ENCODE measurements around the gene GPAT3.
A peak's percentile ranks its signal among the peaks of the same experiment; 100 is the strongest.
"Not testable (repeated sequence)": the region's sequence is repeated elsewhere in the genome, so short reads cannot be mapped to it uniquely, and the experiment has no call there.

Gene GPAT3

DNA sequence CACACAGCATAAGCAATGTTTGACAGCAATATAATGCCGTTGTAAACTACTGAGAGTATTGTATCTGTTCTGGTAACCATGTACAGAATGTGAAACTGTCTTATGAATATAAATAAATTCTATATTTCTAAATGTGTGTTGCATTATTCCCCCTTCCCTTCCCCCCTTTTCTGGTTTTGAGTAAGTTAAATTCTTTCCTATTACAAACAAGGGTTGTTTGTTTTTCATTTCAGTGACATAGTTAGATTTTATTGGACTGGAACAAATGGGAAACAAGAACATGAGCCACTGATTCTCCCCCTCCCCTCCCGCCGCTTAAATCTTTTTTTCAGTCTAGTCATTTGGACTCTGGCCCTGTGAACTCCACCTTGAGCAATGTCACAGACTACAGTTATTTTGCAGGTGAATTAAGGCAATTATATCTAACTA is 69.8 kb downstream of the GPAT3 start:
- DNase-seq, result no peak

DNA sequence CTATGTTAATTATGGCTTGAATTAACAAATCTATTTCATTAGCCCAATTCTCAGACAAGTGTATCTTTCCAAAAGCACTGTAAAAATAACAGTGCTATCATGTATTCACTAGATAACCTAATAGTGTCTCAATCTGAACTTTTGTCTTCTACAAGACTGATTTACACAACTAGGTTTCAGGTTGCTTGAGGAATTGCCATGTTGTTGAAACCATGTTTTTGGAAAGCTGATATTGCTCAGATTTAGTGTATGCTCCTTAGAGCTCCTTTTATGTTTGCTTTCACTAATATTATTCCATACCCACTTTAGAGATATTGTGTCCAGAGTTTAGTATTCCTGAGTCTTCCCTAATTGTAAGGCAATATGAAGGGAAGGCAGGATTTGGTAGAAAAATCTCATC is 70.6 kb downstream of the GPAT3 start:
- DNase-seq, result no peak

DNA sequence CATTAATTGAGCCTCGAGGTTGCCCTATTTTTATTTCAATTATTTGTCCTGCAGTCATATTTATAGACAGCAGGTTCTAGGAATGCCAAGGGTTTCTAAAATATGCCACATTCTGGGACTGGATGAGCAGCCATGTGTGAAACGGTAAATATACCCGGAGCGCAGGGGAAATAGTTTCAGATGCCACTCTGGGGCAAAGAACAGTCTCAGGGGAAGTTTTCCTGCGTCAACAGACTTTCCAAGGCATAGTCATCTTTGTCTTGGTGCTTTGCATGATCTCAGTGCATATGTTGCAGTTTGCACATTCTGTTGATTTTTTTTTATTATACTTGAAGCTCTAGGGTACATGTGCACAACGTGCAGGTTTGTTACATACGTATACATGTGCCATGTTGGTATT is 71.0 kb downstream of the GPAT3 start:
- no peak for DNase-seq

DNA sequence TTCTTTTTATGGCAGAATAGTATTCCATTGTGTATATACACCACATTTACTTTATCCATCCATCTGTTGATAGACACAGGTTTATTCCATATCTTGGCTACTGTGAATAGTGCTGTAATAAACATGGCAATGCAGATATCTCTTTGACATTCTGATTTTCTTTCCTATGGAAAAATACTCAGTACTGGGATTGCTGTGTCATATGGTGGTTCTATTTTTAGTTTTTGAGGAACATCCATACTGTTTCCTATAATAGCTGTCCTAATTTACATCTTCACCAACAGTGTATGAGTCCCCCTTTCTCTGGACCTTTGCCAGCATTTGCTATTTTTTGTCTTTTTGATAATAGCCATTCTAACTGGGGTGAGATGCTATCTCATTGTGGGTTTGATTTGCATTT is 73.5 kb downstream of the GPAT3 start:
- no peak for DNase-seq

DNA sequence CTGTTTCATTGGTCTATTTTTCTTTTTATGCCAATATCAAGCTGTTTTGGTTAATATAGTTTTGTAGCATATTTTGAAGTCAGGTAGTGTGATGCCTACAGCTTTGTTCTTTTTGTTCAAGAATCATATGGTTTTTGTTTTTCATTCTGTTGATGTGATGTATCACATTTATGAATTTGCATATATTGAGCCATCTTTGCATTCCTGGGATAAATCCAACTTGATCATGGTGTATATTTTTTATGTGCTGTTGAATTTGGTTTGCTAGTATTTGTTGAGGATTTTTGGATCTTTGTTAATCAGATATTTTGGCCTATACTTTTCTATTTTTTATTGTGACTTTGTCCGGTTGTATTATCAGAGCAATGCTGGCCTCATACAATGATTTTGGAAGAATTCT is 74.8 kb downstream of the GPAT3 start:
- no peak for DNase-seq

DNA sequence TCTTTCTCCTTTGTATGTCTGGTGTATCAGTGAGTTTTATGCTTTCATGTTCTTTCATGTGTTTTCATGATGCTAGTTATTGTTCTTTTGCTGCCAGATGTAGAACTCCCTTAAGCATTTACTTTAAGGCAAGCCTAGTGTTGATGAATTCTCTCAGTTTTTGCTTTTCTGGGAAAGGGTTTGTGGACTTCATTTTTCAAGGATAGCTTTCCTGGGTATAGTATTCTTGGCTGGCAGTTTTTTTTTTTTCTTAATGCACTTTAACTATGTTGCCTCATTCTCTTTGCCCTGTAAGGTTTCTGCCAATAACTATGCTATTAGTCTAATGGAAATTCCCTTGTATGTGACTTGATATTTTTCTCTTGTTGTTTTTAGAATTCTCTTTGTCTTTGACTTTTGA is 77.1 kb downstream of the GPAT3 start:
- DNase-seq, result no peak

DNA sequence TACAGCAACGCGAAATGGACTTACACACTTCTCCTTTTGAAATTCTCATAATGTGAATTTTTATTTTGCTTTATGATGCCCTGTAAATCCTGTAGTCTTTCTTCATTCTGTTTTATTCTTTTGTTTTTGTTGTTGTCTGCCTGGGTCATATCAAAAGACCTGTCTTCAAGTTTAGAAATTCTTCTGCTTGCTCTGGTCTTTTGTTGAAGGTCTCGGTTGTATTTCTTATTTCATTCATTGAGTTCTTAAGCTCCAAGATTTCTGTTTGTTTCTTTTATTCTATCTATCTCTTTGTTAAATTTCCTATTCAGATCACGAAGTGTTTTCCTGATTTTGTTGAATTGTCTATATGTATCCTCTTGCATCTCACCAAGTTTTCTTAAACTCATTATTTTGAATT is 78.1 kb downstream of the GPAT3 start:
- DNase-seq, result no peak

DNA sequence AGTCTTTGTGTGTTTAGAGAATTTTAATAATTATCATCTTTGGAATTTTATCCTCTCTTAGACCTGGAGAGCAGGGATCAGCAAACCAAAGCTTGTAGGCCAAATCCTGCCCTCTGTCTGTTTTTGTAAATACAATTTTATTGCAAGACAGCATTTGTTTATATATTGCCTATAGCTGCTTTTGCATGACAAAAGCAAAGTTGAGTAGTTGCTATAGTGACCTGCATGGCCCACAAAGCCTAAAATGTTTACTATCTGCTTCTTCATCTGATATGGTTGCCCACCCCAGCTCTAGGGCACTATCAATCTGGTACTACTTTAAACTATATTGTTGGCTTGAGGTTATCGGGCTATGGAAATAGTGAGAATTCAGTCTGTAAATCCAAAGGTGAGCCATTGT is 80.3 kb downstream of the GPAT3 start:
- DNase-seq, result no peak

DNA sequence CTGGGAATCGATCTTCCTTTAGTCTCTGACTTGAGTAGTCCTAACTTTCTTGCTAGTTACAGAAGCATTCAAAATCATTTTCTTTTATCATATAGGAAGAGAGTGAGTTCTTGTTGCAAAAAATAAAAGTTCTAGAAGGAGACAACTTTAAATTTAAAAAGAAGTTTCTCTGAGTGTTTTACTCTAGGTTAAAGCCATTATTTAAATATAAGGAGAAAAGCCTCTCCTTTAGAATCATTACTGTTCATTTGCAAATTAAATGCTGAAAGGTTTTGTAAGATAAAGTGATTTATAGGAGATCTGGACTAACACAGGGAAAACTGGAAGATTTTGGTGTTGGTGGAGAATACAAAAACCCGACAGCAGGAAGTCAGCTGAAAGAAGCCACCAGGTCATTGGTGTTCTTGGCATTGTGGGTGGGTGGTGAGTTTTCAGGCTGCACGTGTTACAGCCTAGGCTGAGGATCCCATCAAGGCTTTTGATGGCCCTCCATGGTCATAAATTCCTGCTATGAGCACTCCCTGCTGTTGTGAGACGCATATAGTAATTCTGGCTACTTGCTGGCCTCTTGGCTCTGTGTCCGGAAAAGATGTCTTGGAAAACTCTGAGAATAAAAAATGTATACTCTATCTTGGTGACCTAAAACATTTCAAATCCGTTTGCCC is 81.6 kb downstream of the GPAT3 start:
- no peak for DNase-seq

DNA sequence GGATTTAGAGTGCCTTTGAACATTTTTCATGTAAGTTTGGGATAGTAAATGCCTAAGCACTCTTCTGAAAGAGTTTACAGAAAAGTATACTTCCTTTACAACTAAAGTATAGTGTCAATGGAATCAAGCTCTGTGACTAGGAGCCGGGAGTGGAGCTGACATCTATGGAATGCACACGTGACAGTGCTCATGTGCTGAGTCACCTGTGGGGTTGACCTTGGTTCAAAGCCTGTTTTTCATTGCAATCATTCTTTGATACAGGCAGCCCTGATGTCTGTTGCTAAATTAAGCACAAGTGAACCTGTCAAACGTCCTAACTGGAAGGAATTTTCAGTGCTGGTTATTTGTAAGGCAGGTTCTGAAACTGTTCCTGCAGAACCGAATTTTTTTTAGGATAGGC is 82.5 kb downstream of the GPAT3 start:
- DNase-seq, result no peak

DNA sequence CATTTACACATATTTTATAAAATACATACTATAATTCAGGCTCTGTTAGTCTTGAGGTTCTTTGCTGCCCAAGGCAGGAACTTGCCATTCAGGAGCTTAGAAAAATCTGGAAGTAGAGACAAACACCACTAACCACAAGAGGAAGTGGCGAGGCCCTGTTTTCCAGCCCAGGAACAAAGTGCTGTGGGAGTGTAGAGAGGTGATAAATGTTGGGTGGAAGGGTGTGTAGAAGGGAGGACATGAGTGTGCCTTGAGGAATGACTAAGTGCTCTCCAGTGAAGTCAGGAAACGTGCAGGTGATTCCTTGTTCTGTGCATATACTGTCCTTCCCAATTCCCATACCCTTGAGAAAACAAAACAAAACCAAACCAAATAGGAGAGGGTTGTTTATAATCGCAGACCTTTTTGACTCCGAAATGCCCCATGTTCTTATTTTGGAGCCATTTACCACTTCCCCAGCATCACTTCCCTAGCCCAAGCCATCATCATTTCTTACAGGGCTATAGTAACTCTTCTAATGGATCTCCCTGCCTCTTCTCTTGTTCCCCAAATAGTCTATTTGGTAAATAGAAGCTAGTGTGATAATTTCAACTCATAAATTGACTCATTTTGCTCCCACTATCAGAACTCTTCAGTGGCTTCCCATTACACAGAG is 83.2 kb downstream of the GPAT3 start:
- no peak for DNase-seq

DNA sequence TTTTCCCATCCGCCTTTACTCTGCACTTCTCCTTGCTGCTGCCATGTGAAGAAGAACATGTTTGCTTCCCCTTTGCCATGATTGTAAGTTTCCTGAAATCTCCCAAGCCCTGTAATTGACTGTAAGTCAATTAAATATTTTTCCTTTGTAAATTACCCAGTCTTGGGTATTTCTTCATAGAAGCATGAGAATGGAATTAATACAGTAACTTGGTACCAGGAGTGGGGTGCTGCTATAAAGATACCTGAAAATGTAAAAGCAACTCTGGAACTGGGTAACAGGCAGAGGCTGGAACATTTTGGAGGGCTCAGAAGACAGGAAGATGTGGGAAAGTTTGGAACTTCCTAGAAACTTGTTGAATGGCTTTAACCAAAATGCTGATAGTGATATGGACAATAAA is 86.2 kb downstream of the GPAT3 start:
- not testable (repeated sequence) for DNase-seq

DNA sequence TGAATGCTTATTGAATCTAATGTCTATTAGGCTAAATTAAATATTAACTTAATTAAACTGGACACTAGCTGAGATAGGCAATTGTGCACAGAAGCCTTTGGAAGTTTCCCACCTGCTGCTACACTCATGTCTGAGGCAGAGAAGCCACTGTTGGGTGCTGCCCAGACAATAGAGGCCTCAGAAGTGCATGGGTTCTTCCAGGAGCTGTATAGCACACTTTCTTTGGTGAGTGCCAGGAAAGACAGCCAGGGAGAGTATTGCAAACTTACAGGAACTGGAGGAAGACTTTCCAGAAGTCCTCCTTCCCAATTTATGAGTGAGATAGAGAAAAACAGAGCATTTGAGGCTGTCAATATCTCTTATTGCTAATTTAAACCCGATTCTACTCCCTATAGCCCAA is 89.9 kb downstream of the GPAT3 start:
- no peak for DNase-seq

DNA sequence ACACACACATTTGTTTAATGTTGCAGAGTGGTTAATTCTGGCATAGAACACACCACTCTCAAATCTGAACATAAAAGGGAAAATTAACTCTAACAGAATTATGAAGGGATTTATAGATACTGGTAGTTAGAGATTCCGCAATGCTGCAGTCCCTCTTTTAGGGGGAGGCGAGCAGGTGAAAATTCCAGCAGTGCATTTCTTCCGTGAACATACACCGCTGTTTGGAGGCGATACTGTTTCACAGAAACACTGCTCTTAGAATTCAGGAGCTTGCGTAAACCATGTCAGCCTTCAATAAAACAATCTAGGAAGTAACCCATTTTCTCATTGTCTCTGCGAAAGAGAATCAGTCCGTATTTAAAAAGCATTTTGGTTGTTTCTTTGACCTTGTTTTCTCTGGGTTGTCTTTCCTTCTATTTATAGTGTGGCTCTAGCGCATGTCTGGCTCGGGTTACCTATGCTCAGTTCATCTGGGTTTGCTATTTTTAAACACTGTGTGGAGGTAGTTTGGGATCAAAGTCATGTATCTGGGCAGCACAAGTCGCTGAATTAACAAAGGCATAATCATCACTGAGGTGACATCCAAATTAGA is 90.4 kb downstream of the GPAT3 start:
- DNase-seq, result no peak

DNA sequence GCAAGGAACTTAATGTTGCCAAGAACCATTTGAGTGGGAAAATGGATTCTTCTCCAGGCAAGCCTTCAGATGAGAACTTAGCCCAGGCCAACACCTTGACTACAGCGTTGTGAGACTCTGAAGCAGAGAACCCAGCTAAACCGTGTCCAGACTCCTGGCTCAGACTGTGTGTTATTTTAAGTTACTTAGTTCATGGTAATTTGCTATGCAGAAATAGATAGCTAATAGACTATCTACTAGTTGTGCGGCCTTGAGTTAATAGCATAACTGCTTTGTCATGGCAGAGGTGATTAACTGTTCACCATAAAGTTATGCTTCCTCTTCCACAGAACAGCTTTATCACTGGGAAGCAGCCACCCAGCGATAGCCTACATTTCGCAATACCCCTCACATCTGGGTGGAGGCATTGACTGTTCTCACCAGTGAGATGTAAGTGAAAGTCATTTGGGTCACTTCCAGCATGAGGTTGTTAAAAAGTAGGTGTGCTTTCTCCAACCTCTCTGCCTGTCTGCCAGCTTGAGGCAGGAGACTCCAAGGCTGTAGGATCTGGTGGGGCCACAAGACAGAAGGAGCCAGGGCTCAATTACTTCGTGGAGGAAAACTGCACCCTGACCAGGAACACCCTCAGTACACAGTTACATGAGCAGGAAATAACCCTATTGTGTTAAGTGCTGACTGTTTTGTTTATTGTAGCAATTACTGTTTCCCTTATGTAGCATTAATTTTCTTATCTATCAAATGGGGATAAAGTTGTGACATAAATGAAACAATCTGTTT is 94.2 kb downstream of the GPAT3 start:
- DNase-seq, result no peak

DNA sequence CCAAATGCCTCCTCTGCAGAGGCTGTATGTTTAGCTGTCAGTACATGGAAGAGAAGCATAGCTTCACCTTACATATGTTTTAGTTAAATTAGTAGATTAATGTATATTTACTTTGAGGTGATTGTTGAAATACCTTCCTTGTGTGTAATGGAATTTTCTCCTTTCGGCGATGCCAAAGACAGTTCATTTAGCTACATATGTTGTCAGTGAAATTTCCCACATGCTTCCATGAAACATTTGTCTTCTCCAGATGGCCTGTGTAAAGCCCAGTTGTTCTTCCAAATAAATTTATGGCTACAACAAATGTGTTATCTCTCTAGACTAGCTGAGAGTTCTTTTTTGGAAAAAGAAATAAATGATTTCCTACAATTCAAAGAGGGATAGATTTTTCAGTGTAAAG is 95.2 kb downstream of the GPAT3 start:
- DNase-seq, result no peak

DNA sequence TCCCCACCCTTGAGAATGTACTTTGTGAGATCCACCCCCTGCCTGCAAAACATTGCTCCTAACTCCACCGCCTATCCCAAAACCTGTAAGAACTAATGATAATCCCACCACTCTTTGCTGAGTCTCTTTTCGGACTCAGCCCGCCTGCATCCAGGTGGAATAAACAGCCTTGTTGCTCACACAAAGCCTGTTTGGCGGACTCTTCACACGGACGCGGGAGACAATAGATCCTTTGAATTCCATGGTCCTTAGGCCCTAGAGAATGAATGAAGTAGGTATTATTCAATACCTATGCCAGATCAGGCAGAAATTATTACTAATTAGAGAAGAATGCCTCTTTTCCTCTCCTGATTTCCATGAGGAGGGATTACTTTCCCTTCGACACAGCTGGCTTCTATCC is 101.0 kb downstream of the GPAT3 start:
- no peak for DNase-seq

DNA sequence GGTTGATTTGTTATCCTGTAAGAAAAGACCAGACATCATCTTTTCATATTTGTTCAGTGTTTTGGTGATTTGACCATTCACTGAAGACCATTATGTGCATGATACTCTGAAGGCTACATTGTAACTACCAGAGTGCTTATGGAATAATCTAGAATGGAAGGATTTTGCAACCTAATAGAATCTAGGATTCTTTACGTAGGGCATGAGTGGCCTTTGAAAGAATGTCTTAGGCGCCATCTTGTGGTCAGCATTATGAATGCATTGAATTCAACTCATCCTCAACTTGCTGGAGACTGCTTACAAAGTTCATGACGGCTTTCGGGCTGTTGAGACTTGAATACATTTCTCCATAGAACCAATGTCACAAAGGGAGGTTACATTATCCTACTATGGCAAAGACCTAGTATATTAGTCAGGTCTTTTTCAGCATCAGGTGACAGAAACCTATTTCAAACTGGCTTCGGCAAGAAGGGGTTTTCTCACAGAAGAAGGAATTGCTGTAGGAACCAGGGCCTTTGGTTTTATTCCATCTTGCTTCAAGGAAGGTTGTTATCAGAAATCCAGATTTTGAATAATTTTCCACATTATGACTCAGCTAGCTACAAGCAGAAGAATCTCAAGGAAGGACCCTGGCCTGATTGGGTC is 104.1 kb downstream of the GPAT3 start:
- DNase-seq, result peak; percentile 23 to 41

DNA sequence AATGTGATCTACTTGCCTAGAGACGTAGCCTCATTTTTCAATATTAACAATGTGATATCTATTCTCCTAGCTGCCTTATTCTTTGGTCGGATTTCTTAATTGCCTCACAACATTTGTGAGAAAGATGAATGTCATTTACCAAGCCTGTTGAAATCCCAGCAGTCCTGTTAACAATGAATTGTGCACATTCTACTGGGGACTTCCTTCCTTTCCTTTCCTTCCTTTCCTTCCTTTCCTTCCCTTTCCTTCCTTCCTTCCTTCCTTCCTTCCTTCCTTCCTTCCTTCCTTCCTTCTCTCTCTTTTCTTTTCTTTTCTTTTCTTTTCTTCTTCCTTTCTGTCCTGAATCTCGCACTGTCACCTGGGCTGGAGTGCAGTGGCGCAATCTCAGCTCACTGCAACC is 107.1 kb downstream of the GPAT3 start:
- DNase-seq, result no peak

DNA sequence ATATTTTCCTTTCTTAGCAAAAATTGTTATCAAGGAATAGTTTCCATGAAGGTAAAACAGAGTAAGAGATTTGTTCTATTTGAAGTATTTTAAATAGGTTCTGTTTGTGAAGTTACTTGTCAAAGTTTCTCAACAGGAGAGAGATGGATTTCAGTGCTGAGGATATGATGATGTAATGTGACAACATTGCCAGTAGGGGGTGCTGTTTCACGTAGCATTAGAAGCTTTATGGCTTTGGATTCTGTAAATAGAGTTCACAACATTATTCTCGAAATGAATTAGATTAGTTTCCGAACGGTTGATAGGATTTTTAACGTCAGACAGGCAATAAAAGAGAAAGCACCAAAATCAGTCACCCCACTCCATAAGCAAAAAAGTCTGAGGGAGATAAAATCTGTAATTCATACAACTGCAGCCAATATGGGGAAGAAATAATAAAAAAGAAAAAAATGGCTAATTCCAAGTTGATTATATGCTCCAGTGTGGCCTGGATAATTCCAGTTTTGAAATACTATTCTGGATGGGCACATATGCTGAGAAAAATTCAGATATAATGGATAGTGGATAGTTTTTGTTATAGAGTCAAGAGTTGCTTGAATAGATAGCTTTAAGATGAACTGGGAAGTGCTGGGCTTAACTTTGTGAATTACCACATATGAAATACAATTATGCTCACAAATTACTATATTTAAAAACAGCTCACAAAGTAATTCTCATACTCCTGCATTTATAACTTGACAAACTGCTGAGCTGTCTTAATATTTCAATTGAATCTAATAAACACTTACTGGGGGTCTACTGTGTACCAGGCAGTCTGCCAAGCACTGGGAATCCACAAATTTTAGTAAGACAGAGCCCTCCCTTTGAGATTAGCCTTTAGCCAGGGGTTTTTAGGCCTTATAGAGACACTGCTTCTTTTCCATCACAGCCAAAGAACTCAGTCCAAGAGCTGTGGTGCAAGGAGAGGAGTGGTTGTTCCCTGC is 109.1 kb downstream of the GPAT3 start:
- DNase-seq, result peak; percentile 35 to 37

DNA sequence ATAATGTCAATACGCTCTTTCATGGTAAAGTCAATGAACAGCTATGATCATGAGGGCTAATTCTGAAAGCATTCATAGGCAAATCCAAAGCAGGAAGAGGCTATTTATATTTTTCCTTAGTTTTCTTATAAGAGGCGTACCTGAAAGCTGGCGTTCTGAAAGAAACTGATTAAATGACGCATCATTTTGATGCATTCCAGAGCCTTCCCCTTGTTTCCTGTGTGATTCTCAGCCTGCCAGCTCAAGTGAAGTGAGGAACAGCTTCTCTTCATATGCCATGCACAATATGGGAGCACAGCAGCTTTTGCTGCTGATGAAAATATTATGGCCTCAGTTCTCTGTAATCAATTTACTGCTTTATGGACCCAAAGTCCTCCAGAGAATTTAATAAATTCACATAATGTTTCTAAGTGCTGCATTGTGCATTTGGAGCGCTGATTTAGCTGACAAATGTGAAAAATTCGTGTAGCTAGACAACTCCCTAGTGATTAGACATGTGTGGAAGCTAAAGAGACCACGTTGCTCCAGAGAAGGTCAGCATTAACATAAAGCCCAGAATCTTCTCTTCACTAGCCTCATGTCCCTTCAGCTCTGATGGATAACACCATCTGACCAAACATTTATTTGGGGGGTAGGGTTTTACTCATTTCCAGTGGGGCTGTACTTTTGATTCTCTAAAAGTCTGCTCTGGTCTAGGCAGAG is 110.8 kb downstream of the GPAT3 start:
- DNase-seq, result no peak

All from NCI-H2081 (cell line).